RWPE1 (cell line): ENCODE measurements around the gene CBFA2T3.
"Not testable (repeated sequence)": the region's sequence is repeated elsewhere in the genome, so short reads cannot be mapped to it uniquely, and the experiment has no call there.

ENCODE experiments used
- CTCF ChIA-PET: fragments of 350-600 bp; sonication (Branson Sonifier 250); formaldehyde crosslinking; extraction: SDS; loops from one replicate; lab custom pipeline; 2021; lab: Yijun Ruan, JAX
- POLR2A ChIA-PET: fragments of 400-600 bp; formaldehyde crosslinking; extraction: SDS; loops from one replicate; lab custom pipeline; 2020; ENCODE audit warnings: antibody characterized with exemption; ENCODE audit not compliant: low non-redundant PET; lab: Yijun Ruan, JAX
- DNase-seq: peaks from one replicate; pipeline ENCODE4 v3.0.0; 2012; ENCODE audit warnings: low spot score
- H3K27ac ChIP-seq: fragments of 450-650 bp; 2 replicates; pipeline ENCODE4 v1.5.1; 2017
- TF ChIP-seq, protein P1 (sequence below): fragments of 450-650 bp; conservative IDR thresholded peaks from 2 replicates; pipeline ENCODE4 v1.5.1; 2017; ENCODE audit warnings: low read depth, mild to moderate bottlenecking

Gene CBFA2T3

GRCh38 chr16:89006036-89006752, 29.2 kb upstream of the CBFA2T3 start:
- POLR2A ChIA-PET = no interaction called here
- TF ChIP-seq, protein P1, sequence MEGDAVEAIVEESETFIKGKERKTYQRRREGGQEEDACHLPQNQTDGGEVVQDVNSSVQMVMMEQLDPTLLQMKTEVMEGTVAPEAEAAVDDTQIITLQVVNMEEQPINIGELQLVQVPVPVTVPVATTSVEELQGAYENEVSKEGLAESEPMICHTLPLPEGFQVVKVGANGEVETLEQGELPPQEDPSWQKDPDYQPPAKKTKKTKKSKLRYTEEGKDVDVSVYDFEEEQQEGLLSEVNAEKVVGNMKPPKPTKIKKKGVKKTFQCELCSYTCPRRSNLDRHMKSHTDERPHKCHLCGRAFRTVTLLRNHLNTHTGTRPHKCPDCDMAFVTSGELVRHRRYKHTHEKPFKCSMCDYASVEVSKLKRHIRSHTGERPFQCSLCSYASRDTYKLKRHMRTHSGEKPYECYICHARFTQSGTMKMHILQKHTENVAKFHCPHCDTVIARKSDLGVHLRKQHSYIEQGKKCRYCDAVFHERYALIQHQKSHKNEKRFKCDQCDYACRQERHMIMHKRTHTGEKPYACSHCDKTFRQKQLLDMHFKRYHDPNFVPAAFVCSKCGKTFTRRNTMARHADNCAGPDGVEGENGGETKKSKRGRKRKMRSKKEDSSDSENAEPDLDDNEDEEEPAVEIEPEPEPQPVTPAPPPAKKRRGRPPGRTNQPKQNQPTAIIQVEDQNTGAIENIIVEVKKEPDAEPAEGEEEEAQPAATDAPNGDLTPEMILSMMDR = no peak
- no peak for DNase-seq
- no peak overlapping the region for H3K27ac ChIP-seq
- CTCF ChIA-PET = no interaction called here

DNA sequence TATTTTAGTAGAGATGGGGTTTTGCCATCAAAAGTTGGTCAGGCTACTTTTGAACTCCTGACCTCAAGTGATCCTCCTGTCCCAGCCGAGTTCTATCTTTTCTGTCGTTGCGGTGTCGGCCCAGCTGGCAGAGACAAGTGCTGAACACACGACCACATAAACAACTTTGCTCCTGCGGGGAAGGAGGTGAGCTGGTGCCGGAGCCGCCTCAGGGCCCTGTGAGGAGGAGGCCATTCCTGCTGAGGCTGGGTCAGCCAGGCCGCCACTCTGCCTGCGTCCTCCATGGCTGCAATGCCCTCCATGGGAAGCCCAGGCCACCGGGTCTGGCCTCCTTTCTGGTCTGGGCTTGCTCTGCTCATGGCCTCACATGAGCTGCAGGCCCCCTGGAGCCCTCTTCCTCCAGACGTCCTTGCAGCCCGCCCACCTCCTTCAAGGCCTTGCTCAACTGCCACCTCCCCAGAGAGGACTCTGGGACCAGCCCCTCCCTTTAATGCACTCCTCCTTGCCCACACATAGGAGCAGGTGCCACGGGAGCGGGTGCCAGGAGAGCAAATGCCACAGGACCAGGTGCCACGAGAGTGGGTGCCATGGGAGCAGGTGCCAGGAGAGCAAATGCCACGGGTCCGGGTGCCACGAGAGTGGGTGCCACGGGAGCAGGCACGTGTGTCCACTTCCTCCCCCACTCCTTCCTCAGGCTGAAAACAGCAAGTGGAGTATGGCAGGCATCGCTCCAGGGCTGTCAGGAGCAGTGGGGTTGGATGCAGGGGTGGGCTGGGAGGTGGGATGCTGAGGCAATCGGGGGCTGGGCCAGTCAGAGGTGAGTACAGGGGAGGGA, 28.4 kb upstream of the CBFA2T3 start:
- POLR2A ChIA-PET = no interaction called here
- no peak for DNase-seq
- H3K27ac ChIP-seq = no peak overlapping the region
- CTCF ChIA-PET = no interaction called here
- TF ChIP-seq, protein P1 = no peak

- H3K27ac ChIP-seq = no peak overlapping the region
- DNase-seq = no peak
- CTCF ChIA-PET = no interaction called here
- POLR2A ChIA-PET = no interaction called here
- TF ChIP-seq, protein P1 = no peak
Measured at GRCh38 chr16:89004209-89004831, 27.3 kb upstream of the CBFA2T3 start.

DNA sequence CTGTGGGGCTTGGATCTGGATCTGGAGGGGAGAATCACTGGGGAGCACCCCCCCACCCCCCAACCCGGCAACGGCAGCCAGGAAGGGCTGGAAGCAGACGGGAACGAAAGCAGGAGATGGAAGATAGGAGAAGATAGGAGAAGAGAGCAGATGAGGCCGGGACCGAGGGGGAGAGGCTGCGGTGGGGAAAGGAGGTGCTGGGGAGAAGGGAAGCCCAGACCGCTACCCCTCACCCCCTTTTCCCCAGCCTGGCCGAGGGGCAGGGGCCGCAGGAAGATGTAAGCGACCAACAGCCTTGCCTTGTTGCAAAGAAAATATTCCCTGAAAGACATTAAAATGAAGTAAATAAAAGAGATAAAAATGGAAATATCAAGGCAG, 26.8 kb upstream of the CBFA2T3 start:
- TF ChIP-seq, protein P1 = no peak
- no peak overlapping the region for H3K27ac ChIP-seq
- no peak for DNase-seq
- POLR2A ChIA-PET = no interaction called here
- CTCF ChIA-PET = no interaction called here

DNA sequence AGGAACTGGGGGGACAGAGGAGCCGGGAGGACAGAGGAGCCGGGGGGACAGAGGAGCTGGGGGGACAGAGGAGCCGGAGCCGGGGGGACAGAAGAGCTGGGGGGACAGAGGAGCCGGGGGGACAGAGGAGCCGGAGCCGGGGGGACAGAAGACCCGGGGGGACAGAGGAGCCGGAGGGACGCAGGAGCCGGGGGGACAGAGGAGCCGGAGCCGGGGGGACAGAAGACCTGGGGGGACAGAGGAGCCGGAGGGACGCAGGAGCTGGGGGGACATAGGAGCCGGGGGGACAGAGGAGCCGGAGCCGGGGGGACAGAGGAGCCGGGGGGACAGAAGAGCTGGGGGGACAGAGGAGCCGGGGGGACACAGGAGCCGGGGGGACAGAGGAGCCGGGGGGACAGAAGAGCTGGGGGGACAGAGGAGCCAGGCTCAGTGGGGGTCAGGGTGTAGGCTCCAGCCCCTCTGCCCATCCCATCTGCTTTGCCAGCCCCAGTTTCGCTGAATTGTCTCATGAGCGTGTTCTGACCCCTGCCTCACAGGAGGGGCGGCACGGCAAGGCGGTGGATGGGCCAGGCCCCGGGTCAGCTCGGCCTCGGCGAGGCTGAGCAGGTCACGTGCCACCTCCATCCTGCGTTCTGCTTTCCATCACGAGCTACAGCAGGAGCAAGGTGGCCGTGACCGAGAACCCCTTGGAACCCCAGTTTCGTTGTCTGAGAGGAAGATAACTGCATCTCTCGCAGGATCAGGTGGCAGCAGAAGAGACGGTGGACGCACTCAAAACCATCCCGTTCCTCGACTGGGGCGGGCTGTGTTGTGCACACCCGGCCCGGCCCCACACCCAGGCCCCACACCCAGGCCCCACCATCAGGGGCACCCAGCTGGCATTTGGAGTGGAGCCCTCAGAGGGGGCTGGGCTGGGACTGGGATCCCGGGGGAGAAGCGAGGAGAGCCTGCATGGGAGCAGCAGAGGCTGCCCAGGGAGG, 26.1 kb upstream of the CBFA2T3 start:
- no peak for DNase-seq
- POLR2A ChIA-PET = no interaction called here
- no peak overlapping the region for H3K27ac ChIP-seq
- TF ChIP-seq, protein P1 = no peak
- CTCF ChIA-PET = no interaction called here

GRCh38 chr16:89002081-89002480, 25.1 kb upstream of the CBFA2T3 start:
- CTCF ChIA-PET, DNase-seq, POLR2A ChIA-PET, H3K27ac ChIP-seq: not testable (repeated sequence)
